Measurements from ENCODE around the gene NSUN4. TPM values are rescaled to one million over a fixed set of nuclear protein-coding genes. Genes with fewer than 3 reads are reported as not detected.

NSUN4 gene
- total and polyA plus RNA-seq, 10 of the 15 experiments (the other 5 are each of a cell fraction or from before 2014, with no cell fraction given): 22.1 to 80.2 (median 29.6) TPM

DNA sequence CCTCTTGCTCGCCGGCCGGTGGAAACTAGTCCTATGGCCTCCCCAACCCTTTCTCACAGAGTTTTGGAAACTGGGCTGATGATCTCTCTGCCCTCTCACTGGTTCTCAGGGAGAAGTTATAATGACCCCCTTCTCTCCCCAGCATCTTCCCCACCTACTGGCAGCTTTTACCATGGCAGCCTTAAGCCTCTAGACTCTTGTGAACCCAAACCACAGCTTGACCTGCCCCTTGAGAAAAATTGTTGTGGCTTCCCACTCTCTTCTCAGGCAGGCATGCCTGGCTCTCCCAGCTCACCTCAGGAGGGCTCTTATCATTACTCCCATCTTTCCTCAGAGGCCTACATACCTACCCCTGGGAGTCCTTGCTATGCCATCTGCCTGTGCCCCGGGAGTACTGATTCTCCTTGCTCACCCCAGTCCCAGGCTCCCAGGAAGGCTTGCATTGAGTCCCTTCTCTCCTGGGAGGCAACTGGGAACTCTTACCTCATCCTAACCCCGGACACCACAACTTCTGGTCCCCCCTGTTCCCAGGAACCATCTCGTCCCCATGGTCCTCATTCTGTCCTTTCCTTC is 1.6 kb downstream of the NSUN4 start (continued):
- TF ChIP-seq IKZF2 (IDR thresholded peaks at IDR 0.05): peak in 1 of 2 experiments; percentile 45; a peak in 1 of 4 replicates
- TF ChIP-seq POLR2AphosphoS2 (IDR thresholded peaks at IDR 0.05; ENCODE audit: low read depth, low read length): no peak
- 0 out of 2 replicates have a peak, but pooled peaks have one; percentile 15 for TF ChIP-seq CREM (IDR thresholded peaks at IDR 0.05; ENCODE audit: low read depth)
- TF ChIP-seq ZNF687 (IDR thresholded peaks at IDR 0.05): peak; percentile 59; the same call in 1 of the 2 replicates
- TF ChIP-seq FOS (IDR thresholded peaks at IDR 0.05; ENCODE audit: borderline replicate concordance, extremely low read depth, insufficient read length): no peak
- peak; percentile 47 for TF ChIP-seq CUX1 (IDR thresholded peaks at IDR 0.05; ENCODE audit: insufficient replicate concordance, low read depth, low read length)
- TF ChIP-seq CREB1 (IDR thresholded peaks at IDR 0.05; ENCODE audit: low read depth): 0 out of 2 replicates have a peak, but pooled peaks have one; percentile 18
- TF ChIP-seq SMARCA5 (IDR thresholded peaks at IDR 0.05): peak; percentile 78
- no peak for TF ChIP-seq KDM1A (IDR thresholded peaks at IDR 0.05; ENCODE audit: borderline replicate concordance)
- TF ChIP-seq NR2F1 (conservative IDR thresholded peaks at IDR 0.05): peak; percentile 95
- TF ChIP-seq BHLHE40 (IDR thresholded peaks at IDR 0.05; ENCODE audit: borderline replicate concordance in 1 of 2, low read depth in 2 of 2, low read length in 1 of 2): peak in 1 of 2 experiments; percentile 32; a peak in 1 of 4 replicates
- TF ChIP-seq IKZF1 (conservative IDR thresholded peaks at IDR 0.05): peak; percentile 40
- TF ChIP-seq SIN3A (IDR thresholded peaks at IDR 0.05; ENCODE audit: low read depth, low read length): no peak

All from GM12878 (cell line).